Measurements from ENCODE around the gene GLA.

GLA gene

DNA sequence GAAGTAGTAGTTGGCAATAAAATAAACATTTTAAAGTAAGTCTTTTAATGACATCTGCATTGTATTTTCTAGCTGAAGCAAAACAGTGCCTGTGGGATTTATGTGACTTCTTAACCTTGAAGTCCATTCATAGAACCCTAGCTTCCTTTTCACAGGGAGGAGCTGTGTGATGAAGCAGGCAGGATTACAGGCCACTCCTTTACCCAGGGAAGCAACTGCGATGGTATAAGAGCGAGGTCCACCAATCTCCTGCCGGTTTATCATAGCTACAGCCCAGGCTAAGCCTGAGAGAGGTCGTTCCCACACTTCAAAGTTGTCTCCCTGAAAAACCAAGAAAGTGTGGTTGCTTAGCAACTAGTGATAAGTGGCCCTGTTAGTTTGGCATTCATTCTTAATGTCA, 9.9 kb downstream of the GLA start:
- DNase-seq (ENCODE audit: low spot score) = no peak

DNA sequence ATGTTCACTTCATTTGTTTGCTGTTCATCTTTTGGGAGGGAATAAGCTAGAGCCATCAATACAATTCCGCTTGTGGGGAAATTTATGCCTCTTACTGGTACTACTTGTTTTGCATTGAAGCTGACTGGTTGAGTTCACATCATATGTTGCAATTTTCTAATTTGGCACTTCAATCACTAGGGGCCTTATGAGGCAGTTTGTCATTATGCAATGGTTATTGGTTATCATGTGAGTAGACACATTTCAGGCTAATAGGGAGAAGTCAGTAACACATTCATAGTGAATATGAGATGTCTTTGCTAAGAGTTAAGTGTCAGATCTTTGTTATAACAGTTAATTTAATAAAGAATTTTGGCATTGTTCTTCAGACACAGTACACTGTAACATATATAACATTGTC, 11.9 kb downstream of the GLA start:
- DNase-seq (ENCODE audit: low spot score) = no peak

DNA sequence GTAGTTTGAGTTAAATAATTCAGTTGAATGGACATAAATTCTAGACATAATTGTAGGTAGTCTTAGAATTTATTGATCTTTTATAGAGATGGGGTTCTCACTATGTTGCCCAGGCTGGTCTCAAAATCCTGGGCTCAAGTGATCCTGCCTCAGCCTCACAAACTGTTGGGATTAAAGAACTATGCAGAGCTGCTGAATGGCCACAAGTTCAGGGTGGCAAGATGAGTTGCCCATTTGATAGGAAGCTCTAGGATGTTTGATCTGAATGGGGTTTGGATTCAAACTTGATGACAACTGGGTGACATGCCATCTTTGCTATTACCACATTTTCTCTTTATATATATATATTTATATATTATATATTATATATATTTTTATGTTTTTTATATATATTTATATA, 13.4 kb downstream of the GLA start:
- no peak for DNase-seq (ENCODE audit: low spot score)

DNA sequence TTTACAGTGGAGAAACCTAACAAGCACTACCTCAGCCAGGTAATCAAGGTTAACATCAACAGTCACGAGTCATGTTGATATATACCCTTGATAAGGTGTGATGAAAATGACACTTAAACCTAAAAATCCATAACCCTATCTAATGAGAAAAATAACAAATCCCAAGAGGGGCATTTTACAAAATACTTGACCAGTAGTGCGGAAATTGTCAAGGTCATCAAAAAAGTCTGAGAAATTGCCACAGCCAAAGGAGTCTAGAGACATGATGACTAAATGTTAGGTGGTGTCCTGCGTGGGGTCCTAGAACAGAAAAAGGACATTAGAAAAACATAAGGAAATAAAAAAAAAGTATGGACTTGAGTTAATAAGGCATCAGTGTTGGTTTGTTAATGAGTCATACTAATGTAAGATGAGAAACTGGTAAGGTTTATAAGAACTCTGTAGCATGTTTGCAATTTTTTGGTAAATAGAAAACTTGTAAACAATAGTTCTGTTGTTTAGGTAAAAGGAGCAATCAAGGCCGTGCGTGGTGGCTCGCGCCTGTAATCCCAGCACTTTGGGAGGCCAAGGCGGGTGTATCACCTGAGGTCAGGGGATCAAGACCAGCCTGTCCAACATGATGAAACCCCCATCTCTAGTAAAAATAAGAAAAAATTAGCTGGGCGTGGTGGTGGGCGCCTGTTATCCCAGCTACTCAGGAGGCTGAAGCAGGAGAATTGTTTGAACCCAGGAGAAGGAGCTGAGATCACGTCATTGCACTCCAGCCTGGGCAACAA, 14.0 kb downstream of the GLA start:
- no peak for DNase-seq (ENCODE audit: low spot score)

DNA sequence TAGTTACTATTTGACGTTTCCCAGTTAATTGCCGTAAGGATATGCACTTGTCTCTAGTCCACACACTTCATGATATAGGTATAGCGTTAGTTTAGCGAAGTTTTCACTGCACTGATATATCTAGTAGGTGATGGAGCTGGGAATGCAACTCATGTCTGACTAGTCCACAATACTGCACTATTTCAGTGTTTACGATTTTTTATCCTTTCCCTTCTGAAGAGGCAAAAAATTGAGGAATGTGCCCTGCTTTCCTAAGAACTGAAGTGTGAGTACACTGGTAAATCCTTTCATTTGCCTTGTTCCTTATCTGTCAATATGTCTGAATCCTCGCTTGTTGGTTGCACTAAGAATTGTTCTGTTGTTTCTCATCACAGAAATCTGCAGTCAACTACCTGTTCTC, 15.9 kb downstream of the GLA start:
- DNase-seq (ENCODE audit: low spot score) = no peak

DNA sequence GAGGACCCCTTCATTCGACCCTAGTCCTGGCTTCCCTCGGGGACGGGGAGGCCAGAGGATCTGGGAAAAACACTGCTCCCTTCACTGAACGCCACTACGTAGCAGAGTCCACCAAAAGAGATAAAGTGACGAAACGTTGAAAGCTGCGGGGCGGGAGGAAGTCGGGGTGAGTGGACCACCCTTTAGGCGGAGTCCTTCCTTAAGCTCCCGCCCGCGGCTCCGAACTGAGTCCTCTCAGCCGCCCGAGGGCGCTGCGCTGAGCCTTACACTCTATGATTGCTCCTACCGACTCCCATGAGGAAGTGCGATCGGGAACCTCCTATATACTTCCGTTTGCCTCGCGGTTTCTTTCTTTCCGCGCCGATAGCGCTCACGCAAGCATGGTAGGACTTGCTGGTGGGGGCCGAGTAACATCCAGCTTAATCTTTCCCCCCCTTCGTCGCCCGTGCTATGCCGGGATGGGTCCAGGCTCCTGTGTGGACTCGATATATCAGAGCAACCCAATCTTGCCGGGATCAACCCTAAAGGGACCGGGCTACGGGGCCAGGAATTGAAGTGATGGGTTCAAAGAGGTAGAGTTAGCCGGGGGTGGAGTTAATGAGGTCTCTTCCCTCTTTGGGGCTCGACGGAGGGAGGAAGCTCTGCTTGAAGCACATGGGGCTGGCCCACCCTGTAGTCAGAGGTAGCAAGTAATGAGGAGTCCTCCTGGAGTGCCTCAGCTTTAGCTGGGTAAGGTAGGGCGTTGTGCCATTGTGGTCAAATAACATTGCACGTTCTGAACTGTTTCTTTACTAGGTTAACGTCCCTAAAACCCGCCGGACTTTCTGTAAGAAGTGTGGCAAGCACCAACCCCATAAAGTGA, 16.8 kb downstream of the GLA start, which contains the start of gene RPL36A:
TSS of gene RPL36A (plus strand) at position 348 of the 862 bp plus-strand sequence. CDS start at position 381, 33 bp downstream.
- peak; percentile 72 for DNase-seq (ENCODE audit: low spot score)

DNA sequence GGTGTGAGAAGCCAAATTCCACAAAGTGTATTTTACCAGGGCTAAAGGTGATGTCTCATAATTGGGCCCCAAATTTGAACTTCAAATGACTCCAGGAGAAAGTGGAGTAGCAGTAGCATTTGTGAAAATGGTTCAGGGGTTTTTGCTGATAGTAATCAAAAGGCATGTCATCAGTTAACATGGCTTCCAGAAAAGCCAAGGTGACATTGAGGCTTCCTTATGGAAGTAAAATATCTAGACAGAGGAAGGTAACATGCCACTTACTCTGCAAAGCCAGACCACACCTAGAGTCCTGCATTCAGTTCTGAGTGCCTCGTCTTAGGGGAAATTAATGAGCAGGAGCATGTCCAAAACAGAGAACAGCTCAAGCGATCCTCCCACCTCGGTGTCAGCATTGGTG, 19.1 kb downstream of the GLA start:
- no peak for DNase-seq (ENCODE audit: low spot score)

DNA sequence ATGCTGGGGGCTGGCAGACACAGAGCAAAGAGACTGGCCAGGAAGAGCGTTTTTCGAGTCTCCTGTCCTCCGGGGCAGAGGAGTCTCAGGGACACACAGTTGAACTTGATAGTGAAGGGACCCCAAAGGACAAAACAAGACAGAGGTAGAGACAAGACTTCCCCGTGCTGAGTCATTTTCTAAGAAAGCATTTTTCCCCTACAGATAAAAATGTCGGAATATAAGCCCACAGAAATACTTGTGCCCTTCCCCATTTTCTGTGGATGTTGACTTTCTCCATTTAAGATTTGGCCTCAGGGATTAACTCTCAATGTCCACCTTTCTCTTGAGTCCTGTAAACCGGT, 21.2 kb downstream of the GLA start:
- DNase-seq (ENCODE audit: low spot score) = no peak

DNA sequence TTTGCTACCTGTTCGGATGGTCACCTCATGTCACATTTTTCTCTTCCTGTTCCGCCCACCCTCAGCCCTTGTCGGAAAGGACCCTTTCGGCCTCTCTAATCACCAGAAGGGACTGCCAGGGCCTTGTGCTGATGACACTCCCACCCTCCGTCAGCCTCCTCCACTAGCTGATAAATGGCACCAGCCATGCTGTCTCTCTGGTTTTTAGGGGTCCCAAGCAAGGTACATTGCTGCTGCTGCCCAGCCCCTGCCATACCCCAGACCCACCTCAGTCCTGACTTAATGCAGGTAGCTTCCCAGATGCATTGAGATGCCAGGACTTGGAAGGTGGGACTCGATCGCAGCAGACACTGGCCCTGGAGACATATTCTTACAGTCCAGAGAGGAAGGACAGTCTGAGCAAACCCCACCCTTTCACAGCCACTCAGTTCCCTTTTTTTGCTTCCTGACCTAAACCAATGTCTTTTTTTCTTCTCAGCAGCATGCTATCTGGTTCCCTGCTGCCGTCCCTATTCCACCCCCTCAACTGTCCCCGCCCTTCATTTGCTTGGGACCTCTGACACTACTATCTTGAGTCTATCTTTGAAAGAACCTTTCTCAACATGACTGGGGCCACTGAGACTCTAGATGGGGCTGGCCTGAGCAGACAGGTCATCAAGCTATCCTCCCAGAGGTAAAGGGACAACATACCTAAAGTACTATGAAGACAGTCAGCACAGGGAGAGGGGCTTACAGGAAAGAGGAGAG, 21.8 kb downstream of the GLA start, which contains the start of gene BTK:
TSS of gene BTK (minus strand) at position 397 of the 747 bp plus-strand sequence. CDS start 10,907 bp downstream, outside the sequence.
- no peak for DNase-seq (ENCODE audit: low spot score)

DNA sequence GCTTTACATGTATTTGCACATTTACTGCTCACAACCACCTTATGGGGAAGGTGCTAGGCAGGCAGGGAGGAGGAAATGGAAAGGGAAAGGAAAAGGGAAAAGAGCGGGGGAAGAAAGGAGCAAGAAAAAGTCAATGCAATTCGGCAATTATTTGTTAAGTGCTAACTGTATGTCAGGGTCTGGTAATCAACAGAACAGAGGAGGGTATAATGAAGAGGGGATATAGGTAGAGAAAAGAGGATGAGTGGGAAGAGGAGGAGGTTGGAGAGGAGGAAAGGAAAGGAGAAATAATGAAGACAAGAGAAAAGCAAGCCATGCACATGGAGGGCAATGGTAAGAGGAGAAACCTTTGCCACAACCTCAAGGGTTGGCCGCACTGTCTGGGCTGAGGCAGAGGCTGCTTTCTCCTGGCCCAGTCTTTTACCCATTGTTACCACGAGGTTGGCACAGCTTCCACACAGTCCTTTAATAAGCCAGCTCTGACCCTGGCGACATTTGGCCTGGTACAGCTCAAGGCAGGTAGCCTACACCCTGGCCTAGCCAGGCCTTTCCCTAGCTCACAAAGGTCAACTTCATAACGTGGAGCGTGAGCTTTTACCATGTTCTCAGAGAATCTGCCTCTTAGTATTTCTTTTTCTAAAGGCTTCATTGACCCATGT, 22.6 kb downstream of the GLA start:
- no peak for DNase-seq (ENCODE audit: low spot score)

DNA sequence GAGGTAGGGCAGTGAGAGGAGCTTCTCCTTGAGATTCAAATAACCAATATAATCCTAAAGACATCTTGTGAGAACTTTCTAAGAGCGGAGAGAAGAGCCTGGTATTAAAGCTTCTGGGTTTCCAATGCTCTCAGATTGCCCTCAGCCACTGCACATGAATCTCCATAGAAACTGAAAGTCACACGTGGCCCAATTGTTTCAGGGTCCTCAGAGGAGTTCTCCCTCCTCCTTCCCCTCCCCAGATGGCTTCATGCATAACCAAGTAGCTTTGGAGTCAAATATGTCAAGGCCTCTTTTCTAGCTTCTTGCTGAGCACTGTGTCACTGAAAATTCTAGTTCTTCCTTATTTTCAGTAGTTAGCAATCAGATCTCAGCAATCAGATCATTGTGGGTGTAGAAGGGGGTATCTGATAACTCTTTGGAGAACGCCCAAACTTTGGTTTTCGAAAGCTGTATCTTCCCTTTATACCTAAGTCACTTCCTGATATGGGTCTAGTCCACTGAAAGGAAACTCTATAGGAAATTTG, 24.0 kb downstream of the GLA start:
- no peak for DNase-seq (ENCODE audit: low spot score)

DNA sequence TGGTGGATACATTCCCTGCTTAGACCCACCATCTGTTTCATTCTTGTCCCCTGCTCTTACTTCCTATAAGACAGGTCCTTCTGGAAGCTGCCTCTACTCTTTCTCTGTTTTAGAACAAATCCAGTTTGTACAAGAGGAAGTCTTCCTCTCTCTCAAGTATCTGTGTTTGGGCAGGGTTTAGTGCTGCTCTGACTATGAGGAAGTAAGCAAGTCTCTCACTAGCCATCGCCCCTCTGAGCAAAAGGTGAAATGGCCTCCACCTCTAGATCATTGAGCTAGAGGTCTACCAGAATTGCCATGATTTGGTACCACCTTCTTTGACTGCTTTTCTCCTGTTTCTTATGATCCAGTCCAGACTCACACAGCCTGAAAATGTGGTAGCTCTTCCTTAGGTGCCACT, 30.2 kb downstream of the GLA start:
- no peak for DNase-seq (ENCODE audit: low spot score)

DNA sequence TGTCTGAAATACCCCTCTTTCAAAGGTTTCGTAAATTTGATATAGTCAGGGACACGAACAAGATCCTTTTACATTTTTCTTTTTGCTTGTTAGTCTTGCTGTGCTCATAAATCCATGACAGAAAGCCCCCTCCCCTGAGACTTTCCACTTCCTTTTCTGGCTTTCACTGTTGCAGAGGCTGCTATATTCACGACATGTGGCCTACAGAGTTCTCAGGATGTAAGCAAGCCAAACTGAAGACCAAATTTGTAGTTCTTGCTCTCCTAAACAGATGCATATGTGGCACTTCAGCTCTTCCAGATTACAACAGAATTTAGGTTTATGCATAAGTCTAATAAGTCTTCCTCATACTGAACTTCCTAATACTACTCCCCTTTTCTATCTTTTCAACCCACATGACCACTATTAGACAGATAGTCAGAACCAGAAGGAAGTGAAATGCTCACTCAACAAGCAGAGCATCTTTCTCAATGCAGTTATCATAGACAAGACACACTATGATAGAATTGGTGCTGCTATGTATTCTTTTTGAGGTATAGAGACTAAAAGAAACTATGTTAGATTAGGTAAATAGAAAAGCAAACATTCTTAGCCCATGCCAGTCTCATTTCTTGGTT, 36.7 kb downstream of the GLA start:
- no peak for DNase-seq (ENCODE audit: low spot score)

DNA sequence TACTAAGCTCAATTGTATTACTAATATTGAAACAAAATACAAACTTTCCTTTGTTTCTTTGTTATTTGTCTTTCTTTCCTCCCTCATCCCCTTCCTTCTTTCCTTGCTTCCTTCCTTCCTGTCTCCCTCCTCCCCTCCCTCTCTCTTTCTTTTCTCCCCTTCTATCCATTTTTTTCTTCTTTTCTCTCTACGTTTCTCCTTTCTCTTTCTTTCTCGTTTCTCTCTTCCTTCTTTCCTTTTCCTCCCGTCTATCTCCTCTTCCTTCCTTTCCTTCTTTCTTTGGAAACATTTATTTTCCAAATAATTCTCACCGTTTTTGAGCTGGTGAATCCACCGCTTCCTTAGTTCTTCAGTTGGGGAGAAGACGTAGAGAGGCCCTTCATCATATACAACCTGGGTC, 38.0 kb downstream of the GLA start:
- no peak for DNase-seq (ENCODE audit: low spot score)

DNA sequence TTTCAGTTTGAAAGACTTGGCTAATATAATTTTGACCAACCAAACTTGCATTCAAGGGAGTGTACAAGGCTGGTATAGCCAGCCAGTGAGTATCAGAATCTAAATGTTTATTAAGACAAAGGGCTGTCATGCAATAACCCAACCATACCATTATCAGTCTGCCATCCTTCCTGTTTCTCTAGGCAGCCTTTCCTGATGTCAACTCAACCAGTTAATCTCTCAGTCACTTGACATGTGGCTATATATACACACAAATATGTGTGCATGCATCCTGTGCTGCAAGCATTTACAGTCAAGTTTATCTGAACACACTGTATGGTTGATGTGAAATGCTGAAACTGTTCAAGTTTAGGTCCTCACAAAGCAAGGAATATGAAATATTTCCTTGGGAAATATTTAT, 38.9 kb downstream of the GLA start:
- no peak for DNase-seq (ENCODE audit: low spot score)

DNA sequence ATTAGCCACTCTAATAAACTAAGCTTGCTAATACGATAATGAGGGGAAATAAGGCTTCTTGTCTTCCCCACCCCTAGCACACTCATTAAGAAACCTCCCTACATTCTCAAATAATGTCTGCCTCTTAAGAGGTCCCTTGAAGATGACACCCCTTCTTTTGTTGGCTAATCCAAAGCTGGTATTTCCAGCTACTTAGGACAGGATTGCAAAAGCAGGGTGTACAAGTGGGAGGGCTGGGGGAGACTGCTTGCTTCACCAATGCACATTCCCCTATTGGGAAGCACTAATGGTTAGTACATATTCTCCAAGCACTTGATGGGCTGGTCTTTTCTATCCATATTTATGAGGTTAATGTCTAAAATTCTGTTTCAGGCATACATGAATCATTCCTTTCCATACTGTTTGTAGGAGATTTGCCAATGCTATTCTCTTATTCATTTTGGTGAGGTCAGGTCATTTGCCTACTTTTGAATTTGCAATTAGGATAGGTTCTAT, 42.4 kb downstream of the GLA start:
- no peak for DNase-seq (ENCODE audit: low spot score)

DNA sequence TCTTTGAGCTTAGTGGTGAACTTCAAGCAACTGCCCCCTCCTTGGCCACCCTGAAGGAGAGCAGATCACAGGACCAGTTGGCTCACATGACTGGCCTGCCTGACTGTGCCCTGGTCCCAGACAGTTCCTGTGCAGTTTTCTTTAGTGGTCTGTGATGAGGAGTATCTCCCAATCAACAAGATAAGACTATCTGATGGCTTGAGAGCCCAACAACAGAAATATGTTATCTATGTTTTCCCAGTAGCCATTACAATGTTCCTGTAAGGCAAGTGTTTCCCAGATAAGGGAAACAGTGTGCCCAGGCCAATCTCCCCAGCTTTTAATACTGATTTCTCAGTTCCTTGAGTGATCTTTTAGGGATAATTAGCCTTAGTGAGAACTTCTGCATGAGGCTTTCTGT, 45.0 kb downstream of the GLA start:
- no peak for DNase-seq (ENCODE audit: low spot score)

DNA sequence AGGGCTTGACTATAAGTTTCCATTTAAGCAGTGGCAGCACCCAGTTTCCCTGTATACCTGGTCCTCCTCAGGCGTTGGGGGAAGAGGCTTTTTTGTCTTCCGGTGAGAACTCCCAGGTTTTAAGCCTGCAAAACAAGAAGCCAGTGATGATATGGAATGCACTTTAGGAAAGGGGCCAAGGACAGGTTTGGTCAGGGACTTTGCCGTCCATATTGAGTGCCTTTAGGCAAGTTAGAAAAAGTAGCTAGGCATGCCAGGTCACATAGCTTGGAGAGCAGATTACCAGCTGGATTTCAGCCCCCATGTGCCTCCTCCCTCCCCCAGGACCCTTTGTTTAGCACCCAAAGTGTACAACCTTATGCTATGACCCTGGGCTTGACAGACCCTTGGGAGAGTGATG, 45.6 kb downstream of the GLA start:
- DNase-seq (ENCODE audit: low spot score) = no peak

DNA sequence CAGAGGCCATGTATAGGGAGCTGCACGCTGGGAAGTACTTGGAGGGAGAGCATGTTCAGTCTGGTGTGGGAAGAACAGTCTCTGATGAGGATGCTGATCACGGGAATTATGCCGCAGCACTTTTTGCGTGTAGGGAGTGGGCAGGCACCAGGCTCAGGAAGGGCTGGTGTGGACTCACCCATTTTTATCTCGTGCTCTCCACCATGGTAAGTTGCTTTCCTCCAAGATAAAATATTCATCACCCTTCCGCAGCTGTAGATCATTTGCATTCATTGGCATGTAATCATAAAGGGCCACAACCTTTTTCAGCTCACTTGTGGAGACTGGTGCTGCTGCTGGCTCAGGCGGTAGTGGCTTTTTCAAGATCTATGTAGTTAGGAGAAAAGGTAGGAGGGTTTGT, 47.3 kb downstream of the GLA start:
- DNase-seq (ENCODE audit: low spot score) = no peak

DNA sequence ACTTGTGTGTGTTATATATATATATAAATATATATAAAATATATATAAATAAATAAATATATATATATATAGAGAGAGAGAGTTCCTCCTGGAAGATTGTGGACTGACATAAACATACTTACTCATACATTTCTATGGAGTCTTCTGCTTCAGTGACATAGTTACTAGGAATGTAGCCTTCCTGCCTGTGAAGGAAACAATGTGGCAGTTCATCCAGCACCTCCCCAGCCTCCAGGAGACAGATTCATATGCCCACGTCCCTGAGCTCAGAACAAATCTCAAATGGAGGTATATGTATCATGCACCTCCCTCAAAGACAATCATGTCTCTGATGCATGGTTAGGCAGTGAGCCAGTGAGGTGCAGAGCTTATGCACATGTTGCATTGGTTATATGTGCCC, 47.8 kb downstream of the GLA start:
- no peak for DNase-seq (ENCODE audit: low spot score)

DNA sequence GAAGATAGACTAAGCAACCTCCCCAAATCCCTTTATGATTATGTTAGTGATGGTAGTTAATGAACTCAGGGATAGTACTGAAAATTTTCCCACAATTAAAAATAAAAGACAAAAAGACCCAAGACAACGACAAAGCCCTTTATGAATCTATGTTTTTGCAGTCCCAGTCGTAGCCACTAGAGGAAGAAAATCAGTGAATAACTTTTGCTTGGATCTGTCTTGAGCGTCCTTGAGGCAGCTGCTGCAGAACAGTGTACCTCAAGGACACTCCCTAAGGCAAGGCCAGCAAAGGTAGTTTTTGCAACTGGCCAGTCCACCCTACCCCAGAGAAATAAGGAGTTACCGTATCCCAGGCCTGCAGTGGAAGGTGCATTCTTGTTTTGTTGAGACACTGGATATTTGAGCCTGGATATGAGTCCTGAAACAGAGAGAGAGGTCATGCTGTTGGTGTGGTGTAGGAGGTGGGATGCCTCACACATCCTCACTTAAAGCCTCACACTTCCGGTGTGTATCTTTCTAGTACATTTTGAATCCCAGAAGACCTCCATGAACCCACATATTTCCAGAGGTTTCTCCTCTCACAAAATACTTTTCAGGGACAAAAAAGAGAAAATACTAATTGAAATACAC, 50.4 kb downstream of the GLA start:
- no peak for DNase-seq (ENCODE audit: low spot score)
